ENCODE results near the gene PKHD1.

The PKHD1 gene

DNA sequence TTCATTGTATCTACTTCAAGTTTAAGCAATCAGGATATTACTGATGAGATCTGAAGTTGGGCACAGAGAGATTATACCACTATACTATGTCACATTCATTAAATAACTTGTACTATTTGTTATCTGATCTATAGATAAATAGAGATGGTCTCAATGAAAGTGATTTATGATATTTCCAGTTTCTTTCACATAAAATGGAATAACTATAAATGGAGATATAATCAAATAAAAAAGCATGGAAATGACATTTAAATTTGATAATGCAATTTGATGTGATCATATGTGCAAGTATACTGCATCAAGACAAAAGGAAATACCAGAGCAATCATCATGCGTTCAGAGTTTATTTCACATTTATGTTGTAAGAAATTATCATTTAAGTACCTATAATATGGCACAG is 368.9 kb downstream of the PKHD1 start:
- no peak overlapping the region for H3K4me3 ChIP-seq (ENCODE audit: low read depth, low read length)
- TF ChIP-seq, protein P1, sequence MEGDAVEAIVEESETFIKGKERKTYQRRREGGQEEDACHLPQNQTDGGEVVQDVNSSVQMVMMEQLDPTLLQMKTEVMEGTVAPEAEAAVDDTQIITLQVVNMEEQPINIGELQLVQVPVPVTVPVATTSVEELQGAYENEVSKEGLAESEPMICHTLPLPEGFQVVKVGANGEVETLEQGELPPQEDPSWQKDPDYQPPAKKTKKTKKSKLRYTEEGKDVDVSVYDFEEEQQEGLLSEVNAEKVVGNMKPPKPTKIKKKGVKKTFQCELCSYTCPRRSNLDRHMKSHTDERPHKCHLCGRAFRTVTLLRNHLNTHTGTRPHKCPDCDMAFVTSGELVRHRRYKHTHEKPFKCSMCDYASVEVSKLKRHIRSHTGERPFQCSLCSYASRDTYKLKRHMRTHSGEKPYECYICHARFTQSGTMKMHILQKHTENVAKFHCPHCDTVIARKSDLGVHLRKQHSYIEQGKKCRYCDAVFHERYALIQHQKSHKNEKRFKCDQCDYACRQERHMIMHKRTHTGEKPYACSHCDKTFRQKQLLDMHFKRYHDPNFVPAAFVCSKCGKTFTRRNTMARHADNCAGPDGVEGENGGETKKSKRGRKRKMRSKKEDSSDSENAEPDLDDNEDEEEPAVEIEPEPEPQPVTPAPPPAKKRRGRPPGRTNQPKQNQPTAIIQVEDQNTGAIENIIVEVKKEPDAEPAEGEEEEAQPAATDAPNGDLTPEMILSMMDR (conservative IDR thresholded peaks at IDR 0.05; ENCODE audit: low read depth, low read length) = no peak
- DNase-seq (ENCODE audit: low read depth) = no peak

DNA sequence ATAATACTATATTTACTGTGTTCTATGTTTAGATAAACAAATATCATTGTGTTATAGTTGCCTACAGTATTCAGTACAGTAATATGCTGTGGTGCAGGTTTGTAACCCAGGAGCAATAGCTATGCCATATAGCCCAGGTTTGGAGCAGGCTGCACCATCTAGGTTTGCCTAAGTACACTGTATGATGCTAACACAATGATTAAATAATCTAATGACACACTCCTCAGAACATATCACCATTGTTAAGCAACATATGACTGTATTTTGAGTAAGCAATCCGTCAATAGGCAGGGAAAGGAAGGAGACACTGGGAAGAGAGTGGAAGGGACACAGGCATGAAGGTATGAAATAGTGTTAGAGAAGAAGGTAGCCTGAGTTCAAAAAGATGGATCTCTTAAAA is 369.9 kb downstream of the PKHD1 start:
- no peak overlapping the region for H3K4me3 ChIP-seq (ENCODE audit: low read depth, low read length)
- TF ChIP-seq, protein P1 (conservative IDR thresholded peaks at IDR 0.05; ENCODE audit: low read depth, low read length) = no peak
- DNase-seq (ENCODE audit: low read depth) = no peak

DNA sequence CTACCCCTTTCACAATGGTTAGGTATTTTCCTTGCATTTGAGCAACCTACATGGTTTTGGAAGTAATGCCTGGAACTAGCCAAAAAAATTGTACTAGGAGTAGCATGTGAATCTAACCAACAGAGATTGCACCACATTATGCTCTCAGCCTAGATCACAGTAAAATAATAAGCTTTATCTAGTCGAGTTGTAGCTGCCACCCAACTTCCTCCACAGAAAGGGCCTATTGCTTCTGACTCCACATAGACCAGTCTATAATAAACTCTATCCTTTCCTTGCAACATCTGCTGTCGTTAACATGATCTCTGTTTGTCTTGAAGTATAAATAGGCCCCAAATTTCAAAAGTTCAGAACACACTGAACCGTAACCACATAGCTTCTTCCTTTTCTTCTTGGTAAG is 375.5 kb downstream of the PKHD1 start:
- H3K4me3 ChIP-seq (ENCODE audit: low read depth, low read length) = no peak overlapping the region
- TF ChIP-seq, protein P1 (conservative IDR thresholded peaks at IDR 0.05; ENCODE audit: low read depth, low read length) = no peak
- DNase-seq (ENCODE audit: low read depth) = no peak

DNA sequence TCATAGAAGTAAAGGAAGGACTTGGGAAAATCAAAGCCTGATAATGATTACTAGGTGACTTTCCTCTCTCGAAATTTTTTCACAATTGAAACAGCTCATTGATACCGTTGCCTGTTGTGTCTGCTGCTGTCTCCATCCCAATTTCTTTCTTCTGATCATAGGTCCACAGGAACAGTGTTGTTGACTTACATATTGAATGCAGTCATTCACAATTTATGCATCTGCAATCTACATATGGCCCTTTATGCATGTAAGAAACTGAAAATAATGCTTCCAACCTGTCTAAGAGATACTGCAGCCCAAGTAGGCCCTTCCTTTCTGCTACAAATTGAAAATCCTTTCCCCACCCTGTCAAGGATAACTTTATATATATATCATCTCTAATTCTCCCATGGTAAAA is 381.3 kb downstream of the PKHD1 start:
- no peak overlapping the region for H3K4me3 ChIP-seq (ENCODE audit: low read depth, low read length)
- TF ChIP-seq, protein P1 (conservative IDR thresholded peaks at IDR 0.05; ENCODE audit: low read depth, low read length) = no peak
- DNase-seq (ENCODE audit: low read depth) = no peak

DNA sequence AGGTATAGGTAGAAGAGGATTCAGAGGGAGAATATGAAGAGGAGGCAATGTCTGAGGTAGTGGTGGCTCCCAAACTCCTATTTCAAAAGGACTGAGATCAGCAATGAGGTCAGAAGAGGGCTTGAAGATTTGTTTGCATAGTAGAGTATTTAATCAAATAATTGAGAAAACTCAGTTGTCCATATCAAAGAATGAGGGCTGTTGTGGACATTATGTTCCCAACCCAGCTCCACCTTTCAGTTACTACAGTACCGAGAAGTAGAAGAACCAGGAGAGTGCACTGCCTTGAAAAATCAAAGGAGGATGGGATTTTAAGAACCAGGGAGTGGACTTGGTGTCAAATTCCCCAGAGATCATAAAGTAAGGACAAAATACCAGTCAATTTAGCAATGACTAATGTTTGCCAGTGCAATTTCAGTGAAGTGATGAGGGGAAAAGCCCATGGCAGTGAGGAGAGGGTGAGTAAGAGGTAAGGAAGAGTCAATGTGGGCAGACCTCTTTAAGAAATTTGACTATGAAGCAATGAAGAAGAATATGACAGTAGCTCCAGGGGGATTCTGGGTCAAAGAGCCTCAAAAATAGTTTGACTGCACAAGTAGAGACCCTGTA is 382.4 kb downstream of the PKHD1 start:
- DNase-seq (ENCODE audit: low read depth) = no peak
- H3K4me3 ChIP-seq (ENCODE audit: low read depth, low read length) = no peak overlapping the region
- TF ChIP-seq, protein P1 (conservative IDR thresholded peaks at IDR 0.05; ENCODE audit: low read depth, low read length) = no peak

DNA sequence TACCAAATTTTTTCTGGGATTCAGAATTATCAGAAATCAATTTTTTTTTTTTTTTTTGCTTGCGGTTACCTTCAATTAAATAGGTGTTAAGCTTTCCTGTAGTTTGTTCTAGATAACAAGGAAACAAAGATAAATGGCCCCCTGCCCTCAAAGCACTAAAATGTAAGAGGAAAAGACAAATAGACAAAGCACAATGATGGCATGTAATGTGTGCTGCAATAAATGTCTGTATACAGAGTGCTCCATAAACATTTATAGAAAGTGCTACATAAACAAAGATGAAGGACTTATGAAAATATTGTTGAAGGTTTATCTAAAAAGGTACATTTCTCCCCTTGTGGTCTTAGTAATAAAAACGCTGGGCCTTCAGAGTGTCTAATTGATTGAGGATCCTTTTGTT is 384.6 kb downstream of the PKHD1 start:
- TF ChIP-seq, protein P1 (conservative IDR thresholded peaks at IDR 0.05; ENCODE audit: low read depth, low read length) = no peak
- H3K4me3 ChIP-seq (ENCODE audit: low read depth, low read length) = no peak overlapping the region
- DNase-seq (ENCODE audit: low read depth) = no peak

DNA sequence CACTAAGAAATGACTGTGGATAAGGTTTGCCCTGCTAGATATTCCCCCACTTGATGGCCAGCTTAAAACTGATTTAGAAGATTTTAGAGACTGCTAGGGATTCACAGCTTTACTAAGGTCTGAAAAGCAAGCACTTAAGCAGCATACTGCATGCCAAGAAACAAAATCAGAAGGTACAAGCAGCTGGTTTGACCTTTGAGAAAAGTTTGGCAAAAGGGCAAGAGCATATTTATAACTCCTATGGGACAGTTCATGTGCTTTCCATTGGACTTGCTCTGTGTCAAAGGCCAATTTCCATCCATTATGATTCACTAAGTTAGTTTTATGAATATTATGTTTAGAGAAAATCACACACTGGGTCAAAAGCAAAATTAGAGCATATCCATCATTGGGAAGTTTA is 402.8 kb downstream of the PKHD1 start:
- no peak for DNase-seq (ENCODE audit: low read depth)
- TF ChIP-seq, protein P1 (conservative IDR thresholded peaks at IDR 0.05; ENCODE audit: low read depth, low read length) = no peak
- H3K4me3 ChIP-seq (ENCODE audit: low read depth, low read length) = no peak overlapping the region
